HG03139 (cell line): ENCODE data around the gene OMD.

Experiments
- ATAC-seq: cut with Tn5 transposase; IDR thresholded peaks from one replicate; pipeline ENCODE4 v1.9.1; 2021; ENCODE audit not compliant: unreplicated experiment

OMD gene

DNA sequence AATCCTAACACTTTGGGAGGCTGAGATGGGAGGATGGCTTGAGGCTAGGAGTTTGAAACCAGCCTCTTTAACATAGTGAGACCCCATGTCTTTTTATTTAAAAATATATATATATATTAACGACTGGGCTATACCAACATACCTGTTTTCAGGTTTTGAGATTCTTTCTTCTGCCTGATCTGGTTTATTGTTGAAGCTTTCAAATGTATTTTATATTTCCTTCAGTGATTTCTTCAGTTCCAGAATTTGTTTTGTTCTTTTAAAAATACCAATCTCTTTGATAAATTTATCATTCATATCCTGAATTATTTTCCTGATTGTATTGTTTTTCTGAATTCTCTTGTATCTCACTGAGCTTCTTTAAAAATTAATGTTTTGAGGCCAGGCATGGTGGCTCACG lies 51.1 kb downstream of the OMD start:
- no peak for ATAC-seq

DNA sequence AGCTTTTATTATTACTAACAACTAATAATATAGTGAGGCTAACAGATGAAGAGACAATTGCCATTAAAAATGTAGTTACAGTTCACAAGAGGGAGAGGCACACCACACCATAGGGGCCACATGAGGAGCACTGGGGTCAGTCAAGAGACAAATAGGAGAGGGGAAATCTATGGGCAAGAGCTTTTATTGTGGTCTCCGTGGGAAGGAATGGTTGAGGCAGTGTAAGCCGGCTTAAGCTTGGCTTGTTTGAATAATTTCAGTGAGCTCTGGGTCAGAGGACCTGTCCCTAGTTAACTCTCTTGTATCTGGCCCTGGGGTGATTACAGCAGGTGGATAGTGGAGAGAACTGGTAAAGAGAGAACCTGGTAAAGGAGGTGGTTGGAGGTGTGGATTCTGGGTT lies 55.2 kb downstream of the OMD start:
- no peak for ATAC-seq
